ENCODE measurements around the gene TMEM181. TPM values are rescaled to one million over a fixed set of nuclear protein-coding genes. Genes with fewer than 3 reads are reported as not detected.

TMEM181 gene
- total and polyA plus RNA-seq, 4 donors = 6.4 to 15.6 (median 12.6) TPM

DNA sequence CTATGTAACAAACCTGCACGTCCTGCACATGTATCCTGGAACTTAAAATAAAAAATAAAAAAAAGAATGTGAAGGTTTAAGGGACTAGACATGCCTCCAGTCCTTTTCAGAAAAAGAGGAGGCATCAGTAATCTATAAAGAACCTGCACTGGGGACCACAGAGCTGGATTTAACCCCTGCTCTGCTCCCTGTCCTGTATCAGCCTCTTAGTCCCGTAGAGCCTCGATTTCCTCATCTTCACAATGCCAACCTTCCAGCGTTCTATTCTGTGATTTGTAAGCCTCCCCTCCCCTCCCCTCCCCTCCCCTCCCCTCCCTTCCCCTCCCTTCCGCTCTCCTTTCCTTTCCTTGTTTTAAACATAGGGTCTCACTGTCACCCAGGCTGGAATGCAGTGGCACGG lies 31.1 kb upstream of the TMEM181 start:
- Histone ChIP-seq H3K27me3 (ENCODE audit: control insufficient read depth in 4 of 4, insufficient read depth in 4 of 4, low read length in 3 of 4) (peaks cover 0 to 4% (median 0%) of the 10 kb centered on the region in 4 donors), H3K9me3 (ENCODE audit: control insufficient read depth in 4 of 4, low read length in 3 of 4) (no peaks in the 10 kb centered on the region), H3K4me1 (ENCODE audit: control insufficient read depth in 4 of 4, insufficient read depth in 4 of 4, low read length in 3 of 4) (no peaks in the 10 kb centered on the region), H3K27ac (ENCODE audit: low read depth in 1 of 2, low read length in 2 of 2) (no peak overlapping the region), H3K9ac (ENCODE audit: low read depth in 1 of 2, low read length in 2 of 2) (no peak overlapping the region), H3K4me3 (ENCODE audit: low read depth in 1 of 3, low read length in 3 of 3) (no peak overlapping the region), H3K36me3 (ENCODE audit: control insufficient read depth in 4 of 4, insufficient read depth in 3 of 4, low read depth in 1 of 4, low read length in 3 of 4) (no peaks in the 10 kb centered on the region)
- TF ChIP-seq HNF4A (conservative IDR thresholded peaks at IDR 0.05) (no peak), YY1 (IDR thresholded peaks at IDR 0.05) (no peak), NR2F2 (IDR thresholded peaks at IDR 0.05) (no peak), RAD21 (IDR thresholded peaks at IDR 0.05) (no peak), FOXA2 (IDR thresholded peaks at IDR 0.05) (no peak), HNF4G (IDR thresholded peaks at IDR 0.05) (no peak), FOXA1 (IDR thresholded peaks at IDR 0.05) (no peak)
- TF ChIP-seq, protein P1, sequence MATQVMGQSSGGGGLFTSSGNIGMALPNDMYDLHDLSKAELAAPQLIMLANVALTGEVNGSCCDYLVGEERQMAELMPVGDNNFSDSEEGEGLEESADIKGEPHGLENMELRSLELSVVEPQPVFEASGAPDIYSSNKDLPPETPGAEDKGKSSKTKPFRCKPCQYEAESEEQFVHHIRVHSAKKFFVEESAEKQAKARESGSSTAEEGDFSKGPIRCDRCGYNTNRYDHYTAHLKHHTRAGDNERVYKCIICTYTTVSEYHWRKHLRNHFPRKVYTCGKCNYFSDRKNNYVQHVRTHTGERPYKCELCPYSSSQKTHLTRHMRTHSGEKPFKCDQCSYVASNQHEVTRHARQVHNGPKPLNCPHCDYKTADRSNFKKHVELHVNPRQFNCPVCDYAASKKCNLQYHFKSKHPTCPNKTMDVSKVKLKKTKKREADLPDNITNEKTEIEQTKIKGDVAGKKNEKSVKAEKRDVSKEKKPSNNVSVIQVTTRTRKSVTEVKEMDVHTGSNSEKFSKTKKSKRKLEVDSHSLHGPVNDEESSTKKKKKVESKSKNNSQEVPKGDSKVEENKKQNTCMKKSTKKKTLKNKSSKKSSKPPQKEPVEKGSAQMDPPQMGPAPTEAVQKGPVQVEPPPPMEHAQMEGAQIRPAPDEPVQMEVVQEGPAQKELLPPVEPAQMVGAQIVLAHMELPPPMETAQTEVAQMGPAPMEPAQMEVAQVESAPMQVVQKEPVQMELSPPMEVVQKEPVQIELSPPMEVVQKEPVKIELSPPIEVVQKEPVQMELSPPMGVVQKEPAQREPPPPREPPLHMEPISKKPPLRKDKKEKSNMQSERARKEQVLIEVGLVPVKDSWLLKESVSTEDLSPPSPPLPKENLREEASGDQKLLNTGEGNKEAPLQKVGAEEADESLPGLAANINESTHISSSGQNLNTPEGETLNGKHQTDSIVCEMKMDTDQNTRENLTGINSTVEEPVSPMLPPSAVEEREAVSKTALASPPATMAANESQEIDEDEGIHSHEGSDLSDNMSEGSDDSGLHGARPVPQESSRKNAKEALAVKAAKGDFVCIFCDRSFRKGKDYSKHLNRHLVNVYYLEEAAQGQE (IDR thresholded peaks at IDR 0.05) = no peak
- no peak for DNase-seq (ENCODE audit: low spot score)
- WGBS = 75% methylated on average over 6 of the region's 6 CpGs

- no peak for DNase-seq (ENCODE audit: low spot score)
- H3K27ac ChIP-seq (ENCODE audit: low read depth in 1 of 2, low read length in 2 of 2) = no peak overlapping the region
- H3K36me3 ChIP-seq (ENCODE audit: control insufficient read depth in 4 of 4, insufficient read depth in 3 of 4, low read depth in 1 of 4, low read length in 3 of 4) = no peaks in the 10 kb centered on the region
- WGBS = 78% methylated on average over 8 of the region's 8 CpGs
- H3K4me1 ChIP-seq (ENCODE audit: control insufficient read depth in 4 of 4, insufficient read depth in 4 of 4, low read length in 3 of 4) = no peaks in the 10 kb centered on the region
- H3K9me3 ChIP-seq (ENCODE audit: control insufficient read depth in 4 of 4, low read length in 3 of 4) = no peaks in the 10 kb centered on the region
- TF ChIP-seq SP1 (IDR thresholded peaks at IDR 0.05) (no peak), ZBTB33 (IDR thresholded peaks at IDR 0.05) (no peak), ATF3 (IDR thresholded peaks at IDR 0.05) (no peak), MAX (IDR thresholded peaks at IDR 0.05) (no peak), YY1 (IDR thresholded peaks at IDR 0.05) (no peak)
- peaks cover 0 to 4% (median 0%) of the 10 kb centered on the region in 4 donors for H3K27me3 ChIP-seq (ENCODE audit: control insufficient read depth in 4 of 4, insufficient read depth in 4 of 4, low read length in 3 of 4)
- no peak overlapping the region for H3K9ac ChIP-seq (ENCODE audit: low read depth in 1 of 2, low read length in 2 of 2)
- H3K4me3 ChIP-seq (ENCODE audit: low read depth in 1 of 3, low read length in 3 of 3) = no peak overlapping the region
Measured at GRCh38 chr6:158529629-158530028, 30.3 kb upstream of the TMEM181 start.

DNA sequence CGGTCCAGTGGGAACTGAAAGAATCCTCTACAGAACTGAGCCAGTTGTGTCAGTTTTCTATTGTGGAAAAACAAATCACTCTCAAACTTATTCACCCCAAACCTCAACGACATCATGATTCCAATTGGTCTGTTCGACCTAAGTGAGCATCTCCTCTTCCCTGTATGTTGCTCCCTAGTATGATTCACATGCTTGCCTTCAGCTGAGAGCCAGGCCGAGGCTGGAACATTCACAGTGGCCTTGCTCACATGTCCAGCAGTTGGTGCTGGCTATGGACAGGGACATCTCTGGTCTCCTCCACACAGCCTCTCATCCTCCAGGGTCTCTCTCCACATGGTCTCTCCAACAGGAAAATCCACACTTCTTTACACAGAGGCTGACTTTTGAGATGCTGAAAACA lies 28.3 kb upstream of the TMEM181 start:
- Histone ChIP-seq H3K27me3 (ENCODE audit: control insufficient read depth in 4 of 4, insufficient read depth in 4 of 4, low read length in 3 of 4) (peaks cover 0 to 5% (median 2%) of the 10 kb centered on the region in 4 donors), H3K36me3 (ENCODE audit: control insufficient read depth in 4 of 4, insufficient read depth in 3 of 4, low read depth in 1 of 4, low read length in 3 of 4) (no peaks in the 10 kb centered on the region), H3K9me3 (ENCODE audit: control insufficient read depth in 4 of 4, low read length in 3 of 4) (peaks cover 0 to 5% (median 2%) of the 10 kb centered on the region in 4 donors), H3K27ac (ENCODE audit: low read depth in 1 of 2, low read length in 2 of 2) (no peak overlapping the region), H3K4me1 (ENCODE audit: control insufficient read depth in 4 of 4, insufficient read depth in 4 of 4, low read length in 3 of 4) (peaks cover 0 to 9% (median 6%) of the 10 kb centered on the region in 4 donors), H3K4me3 (ENCODE audit: low read depth in 1 of 3, low read length in 3 of 3) (no peak overlapping the region), H3K9ac (ENCODE audit: low read depth in 1 of 2, low read length in 2 of 2) (no peak overlapping the region)
- TF ChIP-seq GABPA (IDR thresholded peaks at IDR 0.05 in 1 of 2, conservative IDR thresholded peaks at IDR 0.05 in 1 of 2) (no peak), TAF1 (conservative IDR thresholded peaks at IDR 0.05) (no peak), YY1 (IDR thresholded peaks at IDR 0.05) (no peak), HNF4G (IDR thresholded peaks at IDR 0.05) (no peak), HNF4A (conservative IDR thresholded peaks at IDR 0.05) (no peak), NR2F2 (IDR thresholded peaks at IDR 0.05) (no peak), FOXA1 (IDR thresholded peaks at IDR 0.05) (no peak)
- TF ChIP-seq, protein P1 (IDR thresholded peaks at IDR 0.05) = no peak
- WGBS = 83% methylated on average over 4 of the region's 4 CpGs
- no peak for DNase-seq (ENCODE audit: low spot score)

Measured in liver (tissue), 9 donors.